ENCODE results near the gene TMPRSS9.

Gene TMPRSS9

GRCh38 chr19:2321565-2322283, 38.3 kb upstream of the TMPRSS9 start:
- H3K4me1 ChIP-seq (ENCODE audit: control insufficient read depth, insufficient read depth, low read length), result peaks cover 2% of the 10 kb centered on the region
- H3K36me3 ChIP-seq (ENCODE audit: control insufficient read depth, insufficient read depth, low read length), result no peaks in the 10 kb centered on the region
- H3K4me3 ChIP-seq (ENCODE audit: low read length), result no peak overlapping the region
- no peaks in the 10 kb centered on the region for H3K9me3 ChIP-seq (ENCODE audit: control insufficient read depth, low read length)
- H3K27me3 ChIP-seq (ENCODE audit: control insufficient read depth, insufficient read depth, low read length), result no peaks in the 10 kb centered on the region
- H3K9ac ChIP-seq (ENCODE audit: low read length), result no peak overlapping the region

GRCh38 chr19:2323707-2324106, 36.4 kb upstream of the TMPRSS9 start:
- Histone ChIP-seq H3K36me3 (ENCODE audit: control insufficient read depth, insufficient read depth, low read length) (no peaks in the 10 kb centered on the region), H3K4me3 (ENCODE audit: low read length) (no peak overlapping the region)

GRCh38 chr19:2324220-2324948, 35.7 kb upstream of the TMPRSS9 start:
- Histone ChIP-seq H3K9me3 (ENCODE audit: control insufficient read depth, low read length) (no peaks in the 10 kb centered on the region), H3K36me3 (ENCODE audit: control insufficient read depth, insufficient read depth, low read length) (no peaks in the 10 kb centered on the region), H3K27me3 (ENCODE audit: control insufficient read depth, insufficient read depth, low read length) (no peaks in the 10 kb centered on the region), H3K9ac (ENCODE audit: low read length) (no peak overlapping the region), H3K4me3 (ENCODE audit: low read length) (no peak overlapping the region), H3K4me1 (ENCODE audit: control insufficient read depth, insufficient read depth, low read length) (peaks cover 12% of the 10 kb centered on the region)

More at GRCh38 chr19:2323707-2324106, 36.4 kb upstream of the TMPRSS9 start:
- H3K9ac ChIP-seq (ENCODE audit: low read length), result no peak overlapping the region
- peaks cover 12% of the 10 kb centered on the region for H3K4me1 ChIP-seq (ENCODE audit: control insufficient read depth, insufficient read depth, low read length)
- H3K9me3 ChIP-seq (ENCODE audit: control insufficient read depth, low read length), result no peaks in the 10 kb centered on the region
- H3K27me3 ChIP-seq (ENCODE audit: control insufficient read depth, insufficient read depth, low read length), result no peaks in the 10 kb centered on the region

- no peak overlapping the region for H3K4me3 ChIP-seq (ENCODE audit: low read length)
Measured at GRCh38 chr19:2325281-2326046, 34.6 kb upstream of the TMPRSS9 start.

GRCh38 chr19:2326699-2327360, 33.2 kb upstream of the TMPRSS9 start:
- H3K36me3 ChIP-seq (ENCODE audit: control insufficient read depth, insufficient read depth, low read length), result no peaks in the 10 kb centered on the region
- no peaks in the 10 kb centered on the region for H3K27me3 ChIP-seq (ENCODE audit: control insufficient read depth, insufficient read depth, low read length)
- H3K9me3 ChIP-seq (ENCODE audit: control insufficient read depth, low read length), result no peaks in the 10 kb centered on the region
- H3K9ac ChIP-seq (ENCODE audit: low read length), result peak overlapping the region; percentile 90
- peaks cover 30% of the 10 kb centered on the region for H3K4me1 ChIP-seq (ENCODE audit: control insufficient read depth, insufficient read depth, low read length)
- H3K4me3 ChIP-seq (ENCODE audit: low read length), result no peak overlapping the region

More at GRCh38 chr19:2325281-2326046, 34.6 kb upstream of the TMPRSS9 start:
- peaks cover 16% of the 10 kb centered on the region for H3K4me1 ChIP-seq (ENCODE audit: control insufficient read depth, insufficient read depth, low read length)
- no peaks in the 10 kb centered on the region for H3K36me3 ChIP-seq (ENCODE audit: control insufficient read depth, insufficient read depth, low read length)
- no peak overlapping the region for H3K9ac ChIP-seq (ENCODE audit: low read length)
- no peaks in the 10 kb centered on the region for H3K9me3 ChIP-seq (ENCODE audit: control insufficient read depth, low read length)
- H3K27me3 ChIP-seq (ENCODE audit: control insufficient read depth, insufficient read depth, low read length), result no peaks in the 10 kb centered on the region

GRCh38 chr19:2327773-2328400, 32.2 kb upstream of the TMPRSS9 start:
- H3K27me3 ChIP-seq (ENCODE audit: control insufficient read depth, insufficient read depth, low read length), result no peaks in the 10 kb centered on the region
- H3K9ac ChIP-seq (ENCODE audit: low read length), result peak overlapping the region; percentile 90
- no peaks in the 10 kb centered on the region for H3K9me3 ChIP-seq (ENCODE audit: control insufficient read depth, low read length)
- H3K4me3 ChIP-seq (ENCODE audit: low read length), result peak overlapping the region; percentile 80
- peaks cover 40% of the 10 kb centered on the region for H3K4me1 ChIP-seq (ENCODE audit: control insufficient read depth, insufficient read depth, low read length)
- no peaks in the 10 kb centered on the region for H3K36me3 ChIP-seq (ENCODE audit: control insufficient read depth, insufficient read depth, low read length)

- H3K4me3 ChIP-seq (ENCODE audit: low read length), result peak within 1 kb of the TSS; percentile 80
- peaks cover 47% of the 10 kb centered on the region for H3K4me1 ChIP-seq (ENCODE audit: control insufficient read depth, insufficient read depth, low read length)
- H3K27me3 ChIP-seq (ENCODE audit: control insufficient read depth, insufficient read depth, low read length), result no peaks in the 10 kb centered on the region
- peak within 1 kb of the TSS; percentile 90 for H3K9ac ChIP-seq (ENCODE audit: low read length)
- no peaks in the 10 kb centered on the region for H3K36me3 ChIP-seq (ENCODE audit: control insufficient read depth, insufficient read depth, low read length)
- no peaks in the 10 kb centered on the region for H3K9me3 ChIP-seq (ENCODE audit: control insufficient read depth, low read length)
Measured at GRCh38 chr19:2328401-2329148, 31.5 kb upstream of the TMPRSS9 start, which contains the start of the genes LSM7 and SPPL2B. TSS of gene LSM7 (minus strand) at chr19:2328586. CDS start at chr19:2328566, 20 bp downstream. TSS of gene SPPL2B (plus strand) at chr19:2328684. CDS start at chr19:2328710, 26 bp downstream.

- Histone ChIP-seq H3K9me3 (ENCODE audit: control insufficient read depth, low read length) (no peaks in the 10 kb centered on the region), H3K36me3 (ENCODE audit: control insufficient read depth, insufficient read depth, low read length) (no peaks in the 10 kb centered on the region), H3K9ac (ENCODE audit: low read length) (peak overlapping the region; percentile 90), H3K4me3 (ENCODE audit: low read length) (peak overlapping the region; percentile 80), H3K4me1 (ENCODE audit: control insufficient read depth, insufficient read depth, low read length) (peaks cover 52% of the 10 kb centered on the region), H3K27me3 (ENCODE audit: control insufficient read depth, insufficient read depth, low read length) (no peaks in the 10 kb centered on the region)
Measured at GRCh38 chr19:2329149-2329478, 31.0 kb upstream of the TMPRSS9 start.

- H3K27me3 ChIP-seq (ENCODE audit: control insufficient read depth, insufficient read depth, low read length), result no peaks in the 10 kb centered on the region
- peak overlapping the region; percentile 80 for H3K4me3 ChIP-seq (ENCODE audit: low read length)
- H3K9me3 ChIP-seq (ENCODE audit: control insufficient read depth, low read length), result no peaks in the 10 kb centered on the region
- H3K36me3 ChIP-seq (ENCODE audit: control insufficient read depth, insufficient read depth, low read length), result no peaks in the 10 kb centered on the region
- H3K4me1 ChIP-seq (ENCODE audit: control insufficient read depth, insufficient read depth, low read length), result peaks cover 56% of the 10 kb centered on the region
- H3K9ac ChIP-seq (ENCODE audit: low read length), result peak overlapping the region; percentile 90
Measured at GRCh38 chr19:2329501-2329916, 30.6 kb upstream of the TMPRSS9 start.

GRCh38 chr19:2330255-2330631, 29.8 kb upstream of the TMPRSS9 start:
- peaks cover 60% of the 10 kb centered on the region for H3K4me1 ChIP-seq (ENCODE audit: control insufficient read depth, insufficient read depth, low read length)
- H3K4me3 ChIP-seq (ENCODE audit: low read length), result peak overlapping the region; percentile 60
- peak overlapping the region; percentile 76 for H3K9ac ChIP-seq (ENCODE audit: low read length)
- H3K36me3 ChIP-seq (ENCODE audit: control insufficient read depth, insufficient read depth, low read length), result no peaks in the 10 kb centered on the region
- H3K9me3 ChIP-seq (ENCODE audit: control insufficient read depth, low read length), result no peaks in the 10 kb centered on the region
- no peaks in the 10 kb centered on the region for H3K27me3 ChIP-seq (ENCODE audit: control insufficient read depth, insufficient read depth, low read length)

Measured in mucosa of stomach (tissue), 1 donor.